Stimulated activated CD8-positive, alpha-beta memory T cell treated with anti-CD3 and anti-CD28 coated beads, Interleukin-12 subunit alpha, Interleukin-12 subunit beta, amount 100 ng/mL, for 4 hours (primary cell): ENCODE data around the gene NHSL1.

Source experiments
- DNase-seq: peaks from one replicate; pipeline ENCODE4 v3.0.0-alpha.2; 2020; ENCODE audit warnings: low read depth

The NHSL1 gene

DNA sequence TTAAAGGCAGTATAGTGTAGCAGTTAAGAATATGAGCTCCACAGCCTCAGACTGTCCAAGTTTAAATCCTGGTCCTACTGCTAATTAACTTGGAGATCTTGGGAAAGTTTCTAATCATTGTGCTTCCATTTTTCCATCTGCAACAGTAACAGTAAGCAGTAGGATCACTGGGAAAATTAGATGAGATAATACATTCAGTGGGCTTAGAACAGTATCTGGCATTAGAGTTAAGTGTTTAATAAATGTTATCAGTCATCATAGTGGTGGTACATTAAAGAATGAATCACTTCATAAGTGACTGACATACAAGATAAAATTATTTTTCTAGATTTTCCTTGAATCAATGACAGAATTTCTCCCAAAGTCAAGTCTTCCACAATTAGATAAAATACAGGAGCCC, 5.0 kb downstream of the NHSL1 start:
- DNase-seq, result no peak

- no peak for DNase-seq
Observed at GRCh38 chr6:138493413-138493812, 5.9 kb downstream of the NHSL1 start.

GRCh38 chr6:138492871-138493270, 6.4 kb downstream of the NHSL1 start:
- DNase-seq, result no peak

GRCh38 chr6:138492113-138492512, 7.2 kb downstream of the NHSL1 start:
- no peak for DNase-seq

GRCh38 chr6:138491017-138491416, 8.3 kb downstream of the NHSL1 start:
- no peak for DNase-seq

DNA sequence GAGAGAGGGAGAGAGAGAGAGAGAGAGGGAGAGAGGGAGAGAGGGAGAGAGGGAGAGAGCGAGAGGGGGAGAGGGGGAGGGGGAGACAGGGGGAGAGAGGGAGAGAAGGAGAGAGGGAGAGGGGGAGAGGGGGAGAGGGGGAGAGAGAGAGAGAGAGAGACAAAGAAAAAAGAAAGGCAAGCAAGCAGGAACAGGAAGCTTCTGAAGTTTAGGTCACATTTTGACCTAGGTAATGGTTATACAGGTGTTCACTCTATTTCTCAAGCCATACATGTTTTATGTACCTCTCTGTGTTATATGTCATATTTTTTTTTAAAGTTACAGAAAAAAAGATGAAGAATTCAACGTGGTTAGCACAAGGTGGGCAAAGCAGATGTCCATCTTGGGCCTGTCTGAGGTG, 9.4 kb downstream of the NHSL1 start:
- DNase-seq, result no peak

GRCh38 chr6:138487102-138487604, 12.1 kb downstream of the NHSL1 start:
- DNase-seq, result no peak

- no peak for DNase-seq
Observed at GRCh38 chr6:138486249-138487101, 12.8 kb downstream of the NHSL1 start.

DNA sequence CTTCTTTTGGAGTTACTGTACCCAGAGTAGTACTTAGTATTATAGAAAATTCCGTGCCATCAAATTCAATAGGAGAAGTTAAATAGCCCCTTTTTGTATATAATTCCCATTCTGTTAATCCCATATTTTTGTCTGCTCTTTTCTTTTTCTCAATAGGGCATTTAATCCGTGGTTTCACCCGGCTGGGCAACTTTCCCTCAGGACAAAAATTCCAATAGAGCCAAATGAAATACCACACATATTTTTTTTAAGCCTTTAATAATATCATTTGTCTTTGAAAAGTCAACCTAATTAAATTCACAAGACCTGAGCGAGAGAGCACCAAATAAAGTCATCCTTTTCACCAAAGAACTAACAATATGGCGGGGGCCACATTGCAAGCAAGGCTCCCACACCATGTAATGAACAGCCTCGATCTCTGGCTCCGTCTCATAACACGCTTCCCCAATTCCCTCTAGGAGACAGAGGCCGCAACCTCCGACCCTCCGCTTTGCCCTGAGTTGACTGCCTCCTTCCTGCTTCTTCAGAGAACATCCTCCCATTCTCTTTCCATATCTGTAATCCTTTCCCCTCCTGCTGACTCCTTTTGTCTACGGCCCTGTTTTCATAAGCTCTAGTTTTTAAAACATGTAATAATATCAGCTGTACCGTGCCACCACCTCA, 13.6 kb downstream of the NHSL1 start:
- DNase-seq, result no peak

DNA sequence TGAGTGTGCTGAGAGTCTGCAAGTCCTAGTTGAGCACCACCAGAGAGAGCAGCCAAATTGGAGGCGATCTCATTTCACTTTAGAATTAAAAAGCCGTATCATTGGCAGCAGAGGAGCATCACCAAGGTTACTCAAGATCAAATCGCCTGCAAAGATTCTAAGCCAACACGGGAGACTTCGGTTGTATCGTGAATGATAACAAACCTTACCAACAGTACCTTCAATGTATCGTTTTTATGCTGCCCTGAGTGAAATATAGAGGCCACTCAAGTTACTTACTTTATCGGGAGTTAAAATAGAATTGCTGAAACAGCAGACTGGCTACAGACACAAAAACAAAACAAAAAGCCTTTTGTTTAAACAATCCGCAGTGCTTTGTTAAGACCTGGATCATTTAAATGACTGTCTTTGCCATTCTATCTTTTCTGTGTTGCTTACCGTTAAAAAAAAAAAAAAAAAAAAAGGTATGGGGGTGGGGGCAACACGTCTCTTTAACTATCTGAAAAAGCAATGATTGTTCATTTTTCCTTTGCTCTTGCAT, 14.2 kb downstream of the NHSL1 start:
- DNase-seq, result no peak

- no peak for DNase-seq
Observed at GRCh38 chr6:138484018-138484731, 15.1 kb downstream of the NHSL1 start.

- DNase-seq, result no peak
Observed at GRCh38 chr6:138482816-138483215, 16.5 kb downstream of the NHSL1 start.

GRCh38 chr6:138480279-138480949, 18.9 kb downstream of the NHSL1 start:
- no peak for DNase-seq

DNA sequence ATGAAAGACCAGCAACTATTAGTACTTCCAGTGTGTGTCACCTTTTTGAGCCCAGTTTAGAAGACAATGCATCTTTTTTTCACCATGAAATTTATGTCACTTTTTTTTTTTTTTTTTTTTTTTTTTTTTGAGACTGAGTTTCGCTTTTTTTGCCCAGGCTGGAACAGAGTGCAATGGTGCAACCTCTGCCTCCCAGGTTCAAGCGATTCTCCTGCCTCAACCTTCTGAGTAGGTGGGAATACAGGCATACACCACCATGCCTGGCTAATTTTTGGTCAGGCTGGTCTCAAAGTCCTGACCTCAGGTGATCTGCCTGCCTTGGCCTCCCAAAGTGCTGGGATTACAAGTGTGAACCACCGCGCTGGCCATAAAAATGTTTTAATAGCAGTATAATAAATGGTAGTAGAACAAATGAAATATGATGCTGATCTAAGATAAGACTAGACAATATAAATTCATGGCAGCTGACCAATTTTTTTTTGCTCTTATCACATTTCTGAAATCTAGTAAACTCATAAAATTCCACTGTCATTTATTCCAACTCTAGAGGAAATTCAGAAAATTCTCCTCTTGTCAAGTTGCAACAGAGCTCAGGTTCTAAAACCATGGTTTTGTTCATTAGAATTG, 21.3 kb downstream of the NHSL1 start:
- DNase-seq, result no peak

DNA sequence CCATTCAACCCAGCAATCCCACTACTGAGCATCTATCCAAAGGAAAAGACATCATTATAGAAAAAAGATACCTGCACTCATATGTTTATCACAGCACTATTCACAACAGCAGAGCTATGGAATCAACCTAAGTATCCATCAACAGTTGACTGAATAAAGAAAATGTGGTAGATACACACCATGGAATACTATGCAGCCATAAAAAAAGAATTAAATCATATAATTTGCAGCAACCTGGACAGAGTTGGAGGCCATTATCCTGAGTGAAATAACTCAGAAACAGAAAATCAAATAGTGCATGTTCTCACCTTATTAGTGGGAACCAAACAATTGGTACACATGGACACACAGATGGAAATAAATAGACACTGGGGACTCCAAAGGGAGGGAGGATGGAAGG, 23.2 kb downstream of the NHSL1 start:
- DNase-seq, result no peak

GRCh38 chr6:138473144-138473543, 26.1 kb downstream of the NHSL1 start:
- DNase-seq, result no peak

DNA sequence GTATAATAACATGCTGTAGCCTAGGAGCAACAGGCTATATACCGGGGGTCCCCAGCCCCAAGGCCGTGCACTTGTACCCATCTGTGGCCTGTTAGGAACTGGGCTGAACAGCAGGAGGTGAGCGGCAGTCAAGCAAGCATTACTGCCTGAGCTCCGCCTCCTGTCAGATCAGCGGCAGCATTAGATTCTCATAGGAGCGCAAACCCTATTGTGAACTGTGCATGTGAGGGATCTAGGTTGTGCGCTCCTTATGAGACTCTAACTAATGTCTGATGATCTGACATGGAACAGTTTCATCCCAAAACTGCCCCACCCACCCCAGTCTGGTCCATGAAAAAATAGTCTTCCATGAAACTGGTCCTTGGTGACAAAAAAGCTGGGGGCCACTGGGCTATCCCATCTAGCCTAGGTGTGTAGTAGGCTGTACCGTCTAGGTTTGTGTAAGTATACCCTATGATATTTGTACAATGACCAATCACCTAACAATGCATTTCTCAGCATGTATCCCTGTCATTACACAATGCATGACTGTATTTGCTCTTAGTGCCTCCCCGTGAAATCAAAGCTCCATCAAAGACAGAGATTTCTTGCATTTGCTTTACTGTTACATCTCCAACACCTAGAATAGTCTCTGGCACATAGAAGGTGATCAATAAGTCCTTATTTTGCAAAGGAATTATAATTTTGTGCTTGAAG, 30.8 kb downstream of the NHSL1 start:
- no peak for DNase-seq

GRCh38 chr6:138467901-138468300, 31.4 kb downstream of the NHSL1 start:
- DNase-seq, result no peak

GRCh38 chr6:138465007-138465645, 34.2 kb downstream of the NHSL1 start:
- no peak for DNase-seq

GRCh38 chr6:138464085-138464484, 35.2 kb downstream of the NHSL1 start:
- DNase-seq, result no peak
